HepG2 (cell line): Measurements from ENCODE around the gene GRK4. TPM values are rescaled to one million over a fixed set of nuclear protein-coding genes. Genes with fewer than 3 reads are reported as not detected.
A peak's percentile ranks its signal among the peaks of the same experiment; 100 is the strongest.

Experiments
- ARID2 ChIP-seq: sonication (generic); formaldehyde crosslinking; IDR thresholded peaks from 2 replicates; pipeline ENCODE4 v1.8.1; 2022; ENCODE audit warnings: mild to moderate bottlenecking, missing genetic modification reagents, borderline replicate concordance
- DNMT3B ChIP-seq: conservative IDR thresholded peaks from 2 replicates; pipeline ENCODE4 v1.6.1; 2016; ENCODE audit warnings: missing biosample characterization, control low read depth
- GATAD2A ChIP-seq: IDR thresholded peaks from 2 replicates; pipeline ENCODE4 v1.6.1; 2016
- HDAC6 ChIP-seq: fragments of 200-600 bp; sonication (generic); IDR thresholded peaks from 2 replicates; pipeline ENCODE4 v1.7.0; 2017; ENCODE audit warnings: mild to moderate bottlenecking, antibody characterized with exemption, low read length, low read depth
- HOXA5 ChIP-seq: sonication (generic); formaldehyde crosslinking; IDR thresholded peaks from 2 replicates; pipeline ENCODE4 v1.4.0; 2020; ENCODE audit warnings: missing genetic modification reagents
- MYNN ChIP-seq: sonication (generic); formaldehyde crosslinking; IDR thresholded peaks from 2 replicates; pipeline ENCODE4 v1.4.0; 2020; ENCODE audit warnings: mild to moderate bottlenecking, low read depth, missing genetic modification reagents
- SIN3A ChIP-seq: IDR thresholded peaks from 2 replicates; pipeline ENCODE4 v1.6.1; 2011; ENCODE audit warnings: low read depth, mild to moderate bottlenecking, control low read depth, low read length, borderline replicate concordance
- TAF15 ChIP-seq: fragments of 200-400 bp; formaldehyde crosslinking; IDR thresholded peaks from one replicate; pipeline ENCODE4 v1.6.1; 2018; ENCODE audit warnings: mild to moderate bottlenecking, low read depth, low read length; ENCODE audit not compliant: poor library complexity, severe bottlenecking
- TBL1XR1 ChIP-seq: fragments of 150-350 bp; IDR thresholded peaks from 2 replicates; pipeline ENCODE4 v1.6.1; 2014; ENCODE audit warnings: borderline replicate concordance, low read length; ENCODE audit not compliant: partially characterized antibody
- TGIF2 ChIP-seq: IDR thresholded peaks from 2 replicates; pipeline ENCODE4 v1.6.1; 2016; ENCODE audit warnings: control low read depth, missing compliant biosample characterization
- TRIM24 ChIP-seq: sonication (generic); formaldehyde crosslinking; IDR thresholded peaks from 2 replicates; pipeline ENCODE4 v1.8.0; 2022; ENCODE audit warnings: mild to moderate bottlenecking, missing genetic modification reagents
- ZBTB44 ChIP-seq: sonication (generic); formaldehyde crosslinking; IDR thresholded peaks from 2 replicates; pipeline ENCODE4 v1.4.0; 2020; ENCODE audit warnings: missing genetic modification reagents
- ZNF205 ChIP-seq: IDR thresholded peaks from 2 replicates; pipeline ENCODE4 v1.6.1; 2018; ENCODE audit warnings: missing biosample characterization, missing genetic modification reagents
- ZNF264 ChIP-seq: sonication (generic); formaldehyde crosslinking; IDR thresholded peaks from 2 replicates; pipeline ENCODE4 v1.4.0; 2020; ENCODE audit warnings: missing genetic modification reagents
- ZNF282 ChIP-seq: fragments of 450-650 bp; IDR thresholded peaks from 2 replicates; pipeline ENCODE4 v1.6.1; 2018; ENCODE audit not compliant: partially characterized antibody
- ZNF503 ChIP-seq: sonication (generic); formaldehyde crosslinking; IDR thresholded peaks from 2 replicates; pipeline ENCODE4 v1.4.0; 2020; ENCODE audit warnings: missing genetic modification reagents
- polyA plus RNA-seq, 8 experiments: library from polyadenylated mRNA; depleted of rRNA in 3 of 8; stranded (reverse) in 7 of 8; unstranded in 1 of 8; fragments of >200 nt; fragmentation: Illumina TruSeq in 4 of 8; extraction: Trizol in 4 of 8; gene quantifications; 2 replicates each; pipeline versions ENCODE4 v1.2.1 to v1.2.3, GENCODE V29; 2011 to 2016; ENCODE audit warnings: low read depth in 4 of 8, missing spikeins in 1 of 8, mixed read lengths in 1 of 8; ENCODE audit not compliant: insufficient read depth in 1 of 8
- total RNA-seq, 5 experiments: library from RNA; depleted of rRNA; stranded (reverse); fragments of >200 nt; fragmentation: Illumina TruSeq; extraction: Trizol; gene quantifications; 2 replicates each; pipeline ENCODE4 v1.2.3, GENCODE V29; 2016; ENCODE audit warnings: low read depth in 1 of 5
- TF ChIP-seq, protein P1 (sequence below): sonication (generic); formaldehyde crosslinking; IDR thresholded peaks from one replicate; pipeline ENCODE4 v1.5.1; 2020; ENCODE audit warnings: mild to moderate bottlenecking, missing genetic modification reagents; ENCODE audit errors: not compliant biosample characterization
- TF ChIP-seq, protein P2 (sequence below): IDR thresholded peaks from 2 replicates; pipeline ENCODE4 v1.6.1; 2016; ENCODE audit warnings: mild to moderate bottlenecking, missing biosample characterization, missing genetic modification reagents

Gene GRK4
- total and polyA plus RNA-seq, 2 of the 13 experiments (the other 11 are each of a cell fraction or from before 2014, with no cell fraction given) = 1.8 to 2.0 TPM

GRCh38 chr4:3074078-3074845 lies 110.9 kb downstream of the GRK4 start, which contains the start of the genes HTT and HTT-AS (continued):
- TF ChIP-seq TBL1XR1 (peak; percentile 3), TGIF2 (no peak), ZBTB44 (CRISPR knock-in tag) (no peak), ARID2 (CRISPR knock-in tag) (no peak), TRIM24 (no peak), MYNN (CRISPR knock-in tag) (no peak), SIN3A (no peak), ZNF205 (no peak), DNMT3B (CRISPR knock-in tag) (no peak), GATAD2A (CRISPR knock-in tag) (no peak), HOXA5 (CRISPR knock-in tag) (no peak), ZNF282 (no peak), ZNF503 (no peak), HDAC6 (no peak), ZNF264 (no peak), TAF15 (no peak)
- TF ChIP-seq, protein P1, sequence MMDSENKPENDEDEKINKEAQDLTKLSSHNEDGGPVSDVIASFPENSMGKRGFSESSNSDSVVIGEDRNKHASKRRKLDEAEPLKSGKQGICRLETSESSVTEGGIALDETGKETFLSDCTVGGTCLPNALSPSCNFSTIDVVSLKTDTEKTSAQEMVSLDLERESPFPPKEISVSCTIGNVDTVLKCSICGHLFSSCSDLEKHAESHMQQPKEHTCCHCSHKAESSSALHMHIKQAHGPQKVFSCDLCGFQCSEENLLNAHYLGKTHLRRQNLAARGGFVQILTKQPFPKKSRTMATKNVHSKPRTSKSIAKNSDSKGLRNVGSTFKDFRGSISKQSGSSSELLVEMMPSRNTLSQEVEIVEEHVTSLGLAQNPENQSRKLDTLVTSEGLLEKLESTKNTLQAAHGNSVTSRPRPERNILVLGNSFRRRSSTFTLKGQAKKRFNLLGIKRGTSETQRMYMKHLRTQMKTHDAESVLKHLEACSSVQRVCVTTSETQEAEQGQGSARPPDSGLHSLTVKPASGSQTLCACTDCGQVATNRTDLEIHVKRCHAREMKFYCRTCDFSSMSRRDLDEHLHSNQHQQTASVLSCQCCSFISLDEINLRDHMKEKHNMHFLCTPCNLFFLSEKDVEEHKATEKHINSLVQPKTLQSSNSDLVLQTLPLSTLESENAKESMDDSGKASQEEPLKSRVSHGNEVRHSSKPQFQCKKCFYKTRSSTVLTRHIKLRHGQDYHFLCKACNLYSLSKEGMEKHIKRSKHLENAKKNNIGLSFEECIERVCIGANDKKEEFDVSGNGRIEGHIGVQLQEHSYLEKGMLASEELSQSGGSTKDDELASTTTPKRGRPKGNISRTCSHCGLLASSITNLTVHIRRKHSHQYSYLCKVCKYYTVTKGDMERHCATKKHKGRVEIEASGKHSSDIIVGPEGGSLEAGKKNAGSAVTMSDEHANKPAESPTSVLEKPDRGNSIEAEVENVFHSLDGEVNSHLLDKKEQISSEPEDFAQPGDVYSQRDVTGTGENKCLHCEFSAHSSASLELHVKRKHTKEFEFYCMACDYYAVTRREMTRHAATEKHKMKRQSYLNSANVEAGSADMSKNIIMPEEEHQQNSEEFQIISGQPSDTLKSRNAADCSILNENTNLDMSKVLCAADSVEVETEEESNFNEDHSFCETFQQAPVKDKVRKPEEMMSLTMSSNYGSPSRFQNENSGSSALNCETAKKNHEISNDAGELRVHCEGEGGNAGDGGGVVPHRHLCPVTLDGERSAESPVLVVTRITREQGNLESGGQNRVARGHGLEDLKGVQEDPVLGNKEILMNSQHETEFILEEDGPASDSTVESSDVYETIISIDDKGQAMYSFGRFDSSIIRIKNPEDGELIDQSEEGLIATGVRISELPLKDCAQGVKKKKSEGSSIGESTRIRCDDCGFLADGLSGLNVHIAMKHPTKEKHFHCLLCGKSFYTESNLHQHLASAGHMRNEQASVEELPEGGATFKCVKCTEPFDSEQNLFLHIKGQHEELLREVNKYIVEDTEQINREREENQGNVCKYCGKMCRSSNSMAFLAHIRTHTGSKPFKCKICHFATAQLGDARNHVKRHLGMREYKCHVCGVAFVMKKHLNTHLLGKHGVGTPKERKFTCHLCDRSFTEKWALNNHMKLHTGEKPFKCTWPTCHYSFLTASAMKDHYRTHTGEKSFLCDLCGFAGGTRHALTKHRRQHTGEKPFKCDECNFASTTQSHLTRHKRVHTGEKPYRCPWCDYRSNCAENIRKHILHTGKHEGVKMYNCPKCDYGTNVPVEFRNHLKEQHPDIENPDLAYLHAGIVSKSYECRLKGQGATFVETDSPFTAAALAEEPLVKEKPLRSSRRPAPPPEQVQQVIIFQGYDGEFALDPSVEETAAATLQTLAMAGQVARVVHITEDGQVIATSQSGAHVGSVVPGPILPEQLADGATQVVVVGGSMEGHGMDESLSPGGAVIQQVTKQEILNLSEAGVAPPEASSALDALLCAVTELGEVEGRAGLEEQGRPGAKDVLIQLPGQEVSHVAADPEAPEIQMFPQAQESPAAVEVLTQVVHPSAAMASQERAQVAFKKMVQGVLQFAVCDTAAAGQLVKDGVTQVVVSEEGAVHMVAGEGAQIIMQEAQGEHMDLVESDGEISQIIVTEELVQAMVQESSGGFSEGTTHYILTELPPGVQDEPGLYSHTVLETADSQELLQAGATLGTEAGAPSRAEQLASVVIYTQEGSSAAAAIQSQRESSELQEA (CRISPR knock-in tag) = no peak
- TF ChIP-seq, protein P2, sequence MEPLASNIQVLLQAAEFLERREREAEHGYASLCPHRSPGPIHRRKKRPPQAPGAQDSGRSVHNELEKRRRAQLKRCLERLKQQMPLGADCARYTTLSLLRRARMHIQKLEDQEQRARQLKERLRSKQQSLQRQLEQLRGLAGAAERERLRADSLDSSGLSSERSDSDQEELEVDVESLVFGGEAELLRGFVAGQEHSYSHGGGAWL (CRISPR knock-in tag) = no peak
